NCI-H2227 treated with DMSO at 0.1 percent for 48 hours (cell line): ENCODE results near the gene NFYC.

Source experiments
- DNase-seq: peaks from one replicate; lab custom pipeline; 2025; lab: John Stamatoyannopoulos, UW

Gene NFYC

DNA sequence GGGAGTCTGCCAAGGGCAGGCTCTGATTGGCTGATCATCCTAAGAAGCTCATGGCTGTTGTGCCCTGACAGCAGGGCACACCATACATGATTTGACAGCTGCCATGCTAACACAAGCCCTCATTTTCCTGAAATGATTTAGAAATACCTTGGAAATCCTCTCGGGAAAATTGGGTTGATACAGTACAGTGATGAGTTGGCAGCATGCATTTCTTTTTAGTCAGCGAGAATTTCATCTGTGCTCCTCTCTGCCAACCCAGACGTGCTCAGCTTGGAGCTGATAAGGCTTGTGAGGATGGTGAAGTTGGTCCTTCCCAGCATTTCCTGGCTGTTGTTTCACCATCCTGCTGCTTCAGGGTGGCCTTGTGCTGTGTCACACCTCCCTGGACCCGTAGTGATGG is 69.5 kb downstream of the NFYC start:
- DNase-seq: no peak

DNA sequence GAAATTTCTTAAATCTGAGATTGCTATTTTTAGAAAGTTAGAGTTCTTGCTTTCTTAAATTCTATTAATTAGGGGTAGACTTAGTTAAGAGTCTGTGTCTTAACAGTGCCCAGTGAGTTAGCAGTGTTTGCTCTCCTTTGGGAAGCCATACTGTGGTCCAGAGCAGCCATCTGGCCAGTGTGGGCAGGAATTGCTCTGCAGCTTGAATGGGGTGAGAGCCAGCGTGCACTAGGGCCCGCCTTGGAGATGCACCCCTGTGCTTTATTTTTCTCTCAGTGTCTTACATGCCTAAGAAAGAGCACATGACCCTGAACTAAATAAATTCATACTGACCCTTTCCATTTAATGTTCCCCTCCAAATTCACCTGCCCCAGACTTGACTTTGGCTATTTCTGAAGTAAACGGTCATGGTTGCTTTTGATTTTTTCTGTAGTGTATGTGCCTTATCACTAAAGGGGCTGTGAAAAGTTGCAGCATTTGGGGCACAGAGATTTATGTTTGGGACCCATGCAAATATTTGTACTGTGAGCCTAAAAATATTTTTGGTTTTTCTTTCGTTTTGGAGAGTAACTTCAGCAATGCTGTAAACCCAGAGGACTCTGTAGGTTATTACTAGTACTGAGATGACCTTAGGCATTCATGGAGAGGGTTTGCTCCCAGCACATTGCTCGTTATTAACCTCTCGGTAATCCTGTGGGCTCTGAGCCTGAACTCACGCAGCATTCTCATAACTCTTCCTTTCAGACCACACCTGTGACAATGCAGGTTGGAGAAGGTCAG is 70.8 kb downstream of the NFYC start:
- no peak for DNase-seq

DNA sequence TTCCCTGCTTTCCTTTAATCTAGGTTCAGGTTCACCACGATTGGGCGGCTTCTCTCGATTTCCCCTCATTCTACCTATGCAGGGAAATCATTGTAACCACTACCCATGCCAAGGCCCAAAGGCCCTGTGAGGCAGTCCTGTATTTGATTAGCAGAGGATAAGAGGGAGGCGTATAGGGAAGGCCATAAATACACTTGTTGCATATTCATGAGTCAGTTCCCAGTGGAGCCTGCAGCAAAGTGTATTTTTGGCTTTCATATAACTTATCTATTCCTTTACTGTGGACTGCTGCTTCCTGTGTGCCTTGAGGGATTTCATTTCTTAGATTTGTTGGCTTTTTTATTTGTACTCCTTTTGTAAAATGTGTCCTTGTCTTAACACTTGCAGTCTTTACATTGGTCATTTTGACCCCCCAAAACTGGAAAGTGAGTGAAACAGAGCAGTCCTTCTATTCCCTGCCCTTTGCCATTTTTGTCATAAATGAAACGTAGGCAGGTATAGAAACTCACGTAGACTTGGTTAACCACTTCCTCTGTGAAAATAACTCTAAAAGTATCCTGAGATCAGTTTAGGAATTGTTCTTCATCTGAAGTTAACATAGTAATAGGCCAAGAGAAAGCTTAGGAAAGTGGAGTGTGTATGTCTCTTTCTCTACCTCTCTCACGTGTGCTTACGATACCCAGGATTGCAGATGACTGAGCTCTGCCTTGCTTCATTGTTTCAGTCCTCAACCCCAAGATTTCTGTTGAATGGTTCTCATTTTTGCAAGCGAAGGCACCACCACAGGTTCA is 72.4 kb downstream of the NFYC start:
- DNase-seq: no peak

DNA sequence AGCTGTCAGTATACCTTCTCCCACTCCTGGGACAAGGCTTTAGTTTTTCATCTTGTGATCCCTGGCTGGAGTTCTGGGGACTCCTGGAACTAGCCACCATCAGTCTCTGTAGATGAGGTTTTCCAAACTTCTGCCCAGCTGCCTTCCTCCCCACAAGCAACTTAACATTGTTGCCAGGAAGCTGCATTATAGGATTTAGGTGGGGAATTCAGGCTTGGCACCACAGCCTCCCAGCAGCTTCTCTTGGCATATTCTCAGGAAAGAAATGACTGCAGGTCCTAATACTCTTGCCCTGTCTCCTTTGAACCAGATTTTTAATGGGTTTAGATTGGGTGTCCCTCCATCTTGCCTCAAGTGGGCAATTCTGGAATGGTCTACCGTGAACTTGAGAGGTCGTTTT is 73.5 kb downstream of the NFYC start:
- DNase-seq: no peak

DNA sequence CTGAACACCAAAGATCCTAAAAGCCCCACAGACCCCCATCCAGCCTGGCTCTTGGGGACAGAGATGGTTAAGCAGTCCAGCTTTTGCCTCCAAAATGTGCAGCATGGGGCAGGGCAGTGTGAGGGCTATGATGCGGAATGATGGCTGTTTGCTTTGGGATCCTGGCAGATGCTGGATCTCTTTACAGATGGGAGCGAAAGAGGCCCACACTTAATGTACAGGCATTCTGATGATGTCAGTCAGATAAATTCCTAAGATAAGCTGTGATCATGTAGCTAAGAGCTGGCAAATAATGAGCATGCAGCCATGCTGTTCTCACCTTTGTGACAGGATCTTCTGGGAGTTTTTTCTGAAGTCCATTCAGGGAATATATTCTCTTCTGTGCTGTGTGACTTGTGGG is 74.5 kb downstream of the NFYC start:
- no peak for DNase-seq

DNA sequence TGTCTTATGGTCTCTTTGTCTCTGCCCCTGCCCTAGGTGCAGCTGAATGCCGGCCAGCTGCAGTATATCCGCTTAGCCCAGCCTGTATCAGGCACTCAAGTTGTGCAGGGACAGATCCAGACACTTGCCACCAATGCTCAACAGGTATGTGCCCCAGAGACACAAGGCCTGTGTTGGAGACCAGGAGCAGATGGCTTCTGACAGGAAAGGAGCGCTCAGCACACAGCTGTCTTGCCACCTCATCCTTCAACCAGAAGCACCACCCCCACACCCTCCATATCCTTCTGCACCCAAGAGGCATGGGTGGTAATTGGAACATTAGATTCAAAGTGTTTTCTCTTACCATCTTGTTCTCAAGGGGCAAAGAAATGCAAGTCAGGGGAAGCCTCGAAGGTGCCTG is 75.1 kb downstream of the NFYC start:
- no peak for DNase-seq

DNA sequence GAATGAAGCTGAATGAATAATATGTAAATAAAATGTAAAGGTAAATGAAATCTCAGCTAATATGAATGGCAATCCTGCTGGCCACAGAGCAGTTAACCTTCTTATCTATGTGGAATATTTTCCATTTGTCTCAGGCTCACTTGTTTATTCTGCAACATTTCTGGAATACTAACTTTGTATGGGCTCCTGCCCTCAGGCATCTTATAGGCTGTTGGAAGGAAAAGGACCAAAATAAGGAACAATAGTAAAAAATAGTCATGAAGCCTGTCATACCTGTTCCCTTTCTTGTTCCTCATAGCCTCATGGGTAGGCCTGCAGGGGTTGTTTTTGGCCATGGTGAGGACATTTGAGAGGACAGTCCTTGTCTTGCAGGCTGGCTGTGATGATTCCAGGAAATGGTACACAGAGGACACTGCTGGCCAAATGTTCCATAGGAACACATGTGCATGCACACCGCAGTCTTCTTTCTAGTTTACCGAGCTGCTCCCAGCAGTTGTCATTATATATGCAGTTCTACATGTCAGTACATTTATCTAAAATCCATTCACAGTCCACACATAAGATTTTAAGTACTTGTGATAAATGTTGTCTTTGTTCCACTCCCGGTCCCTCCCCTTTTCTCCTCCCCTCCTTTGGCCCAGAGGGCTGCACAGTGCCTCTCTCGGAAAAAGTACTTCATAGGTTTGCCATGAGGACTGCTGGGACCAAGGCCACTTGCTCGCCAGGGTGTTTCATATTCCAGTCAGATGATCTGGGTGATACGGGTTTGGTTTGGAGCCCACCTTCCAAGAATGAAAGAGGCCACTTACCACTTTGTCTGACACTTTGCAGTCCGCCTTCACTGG is 76.9 kb downstream of the NFYC start:
- DNase-seq: no peak

DNA sequence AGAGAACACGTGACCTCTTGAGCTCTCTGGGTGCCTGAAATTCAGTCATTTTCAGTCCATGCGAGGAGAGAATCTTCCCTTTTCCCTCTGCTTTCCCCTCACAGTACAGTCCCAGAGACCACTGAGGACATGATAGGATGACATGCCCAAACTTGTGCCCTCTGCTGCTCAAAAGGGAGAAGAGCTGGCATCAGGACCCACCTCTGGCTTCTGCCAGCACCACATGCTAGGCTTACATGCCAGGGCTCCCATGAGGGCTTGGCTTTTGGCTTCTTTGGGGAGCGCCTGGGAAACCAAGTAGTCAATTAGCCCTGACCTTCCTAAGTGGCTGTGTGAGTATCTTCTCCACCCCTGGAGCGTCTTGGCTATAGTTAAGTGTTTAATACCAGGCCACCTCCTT is 78.3 kb downstream of the NFYC start:
- no peak for DNase-seq

DNA sequence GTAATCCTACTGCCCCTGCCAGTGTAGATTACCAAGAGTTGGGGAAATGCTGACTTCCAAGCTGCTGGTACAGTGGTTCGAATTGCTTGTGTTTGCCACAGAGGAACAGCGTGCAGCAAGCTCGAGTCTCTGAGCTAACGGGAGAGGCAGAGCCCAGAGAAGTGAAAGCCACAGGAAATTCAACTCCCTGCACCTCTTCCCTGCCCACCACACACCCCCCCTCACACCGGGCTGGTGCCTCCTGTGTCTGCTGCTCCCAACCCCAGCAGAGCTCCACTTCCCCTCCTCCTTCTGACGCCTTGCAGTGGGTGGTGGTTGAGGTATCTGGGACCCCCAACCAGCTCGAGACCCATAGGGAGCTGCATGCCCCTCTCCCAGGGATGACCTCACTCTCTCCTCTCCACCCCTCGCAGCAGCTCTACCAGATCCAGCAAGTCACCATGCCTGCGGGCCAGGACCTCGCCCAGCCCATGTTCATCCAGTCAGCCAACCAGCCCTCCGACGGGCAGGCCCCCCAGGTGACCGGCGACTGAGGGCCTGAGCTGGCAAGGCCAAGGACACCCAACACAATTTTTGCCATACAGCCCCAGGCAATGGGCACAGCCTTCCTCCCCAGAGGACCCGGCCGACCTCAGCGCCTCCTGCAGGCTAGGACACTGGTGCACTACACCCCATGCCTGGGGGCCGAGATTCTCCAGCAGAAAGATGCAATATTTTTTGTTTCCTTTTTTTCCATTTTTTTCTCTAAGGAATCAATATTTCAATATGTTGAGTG is 79.0 kb downstream of the NFYC start:
- DNase-seq: no peak

DNA sequence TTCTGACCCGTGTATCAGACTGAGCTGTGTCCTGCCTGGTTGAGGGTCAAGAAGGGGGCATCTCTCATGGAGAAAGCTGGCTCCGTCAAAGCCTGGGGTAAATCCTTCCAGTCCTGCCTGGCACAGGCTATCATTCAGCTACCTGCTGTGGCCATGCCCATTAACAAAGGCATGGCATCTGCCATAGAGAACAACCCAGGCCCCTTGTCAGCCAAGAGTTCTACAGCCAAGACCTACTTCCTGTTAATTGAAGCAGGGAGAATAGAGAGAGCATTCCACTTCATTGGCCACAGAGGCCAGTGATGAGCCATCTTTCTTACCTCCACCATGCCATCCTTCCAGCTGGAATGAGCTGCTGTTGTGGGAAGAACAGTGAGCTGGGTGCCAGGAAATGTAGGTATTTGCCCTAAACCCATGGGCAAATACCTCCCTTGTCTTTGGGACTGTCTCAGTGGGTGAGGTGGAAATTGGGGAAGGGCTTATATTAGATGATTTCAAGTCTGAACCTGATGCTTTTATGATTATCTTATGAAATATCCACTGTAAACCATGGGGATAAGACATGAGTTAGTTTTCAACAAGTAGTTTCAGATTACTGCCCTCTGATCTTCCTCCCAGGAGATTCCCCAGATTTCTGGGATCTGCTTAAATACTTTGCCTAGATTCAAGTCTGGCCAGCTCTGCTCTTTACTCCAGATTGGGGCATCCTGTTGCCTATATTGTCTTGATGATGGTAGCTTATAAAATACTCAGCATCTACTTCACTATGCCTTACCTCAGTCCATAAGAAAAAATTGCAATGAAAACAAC is 80.8 kb downstream of the NFYC start:
- DNase-seq: no peak

DNA sequence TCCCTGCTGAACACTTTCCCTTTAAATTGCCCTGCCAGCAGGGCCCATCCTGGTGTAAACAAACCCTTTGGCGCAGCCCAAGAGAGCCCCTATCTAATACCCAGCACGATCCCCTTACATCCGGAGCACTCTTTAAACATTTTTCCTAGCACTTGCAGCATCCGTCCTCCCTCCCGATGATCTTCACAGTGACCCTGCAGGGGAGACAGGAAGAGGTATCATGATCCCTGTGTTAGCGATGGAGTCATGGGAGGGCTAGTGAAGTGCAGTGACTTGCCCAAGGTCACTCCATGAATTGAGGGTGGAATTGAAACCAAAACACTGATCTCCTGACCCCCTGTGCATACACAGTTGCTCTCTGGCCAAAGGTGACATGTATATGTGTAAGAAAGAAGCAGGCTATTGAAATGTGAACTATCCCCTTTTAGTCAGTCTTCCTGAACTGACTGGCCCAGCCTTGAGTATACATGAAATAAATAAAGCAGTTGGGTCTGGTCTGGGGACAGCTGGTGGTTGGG is 82.3 kb downstream of the NFYC start:
- no peak for DNase-seq

DNA sequence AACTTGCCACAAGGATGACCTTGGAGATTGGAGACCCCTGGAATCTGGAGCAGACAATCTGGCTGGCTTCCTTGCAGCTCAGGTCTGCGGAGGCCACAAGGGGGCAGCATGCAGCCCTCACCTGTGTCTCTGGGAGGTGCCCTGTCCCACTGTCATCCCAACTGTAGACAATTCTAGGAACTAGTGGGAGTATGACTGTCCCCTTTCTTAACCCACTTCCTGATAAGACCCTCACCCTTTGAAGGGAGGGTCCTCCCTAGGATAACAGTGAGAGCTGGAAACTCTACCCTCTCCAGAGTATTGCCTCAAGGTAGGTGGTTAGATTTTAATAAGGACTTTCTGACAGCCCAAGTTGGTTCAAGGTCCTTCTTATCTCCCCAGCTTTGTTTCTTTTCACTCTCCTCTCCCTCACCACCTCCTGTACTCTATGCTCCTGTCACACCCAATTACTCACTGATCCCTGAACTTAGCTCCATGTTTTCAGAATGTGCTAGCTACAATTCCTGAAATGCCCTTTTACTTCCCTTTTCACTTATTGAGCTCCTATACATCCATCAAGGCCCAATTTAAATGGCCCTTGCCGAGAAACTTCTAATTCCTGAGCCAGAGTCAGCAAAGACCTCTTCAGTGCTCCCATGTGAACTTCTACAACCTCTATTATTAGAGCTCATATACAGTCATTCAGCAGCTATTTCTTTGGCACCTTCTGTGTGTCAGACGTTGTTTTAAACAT is 82.9 kb downstream of the NFYC start:
- DNase-seq: no peak

DNA sequence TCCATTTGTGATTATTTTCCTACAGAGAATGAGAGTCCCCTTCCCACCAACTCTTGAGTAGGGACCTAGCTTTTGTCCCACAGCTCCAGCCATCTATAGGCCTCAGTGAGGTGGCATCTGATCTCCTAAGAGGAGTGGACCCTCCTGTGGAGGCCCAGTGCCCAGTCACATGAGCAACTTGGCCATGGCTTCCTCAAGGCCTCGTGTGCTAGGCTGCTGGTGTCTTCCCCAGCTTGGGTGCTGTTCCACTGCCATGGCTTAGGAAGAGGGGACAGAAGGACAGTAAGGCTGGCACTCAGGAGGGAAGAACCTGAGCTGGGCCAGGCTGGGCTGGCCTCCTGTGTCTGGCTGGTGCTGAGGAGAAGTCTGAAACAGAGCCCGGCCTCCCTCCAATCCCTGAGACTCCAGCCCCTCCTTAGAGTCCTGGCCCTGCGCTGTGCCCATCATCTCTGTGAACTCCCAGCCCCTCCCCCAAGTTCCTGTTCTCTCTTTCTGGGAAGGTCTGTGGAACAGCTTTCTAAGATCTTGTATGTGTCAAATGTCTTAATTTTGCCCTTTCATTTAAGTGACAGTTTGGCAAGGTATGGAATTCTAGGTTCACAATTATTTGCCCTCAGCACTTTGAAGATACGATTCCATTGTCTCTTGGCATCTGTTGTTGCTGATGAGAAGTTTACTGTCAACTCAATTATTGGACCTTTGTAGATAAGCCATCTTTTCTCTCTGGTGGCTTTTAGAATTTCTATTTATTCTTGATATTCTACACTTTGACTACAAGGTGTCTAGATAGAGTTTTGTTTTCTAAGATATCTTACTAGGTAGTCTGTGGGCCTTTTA is 85.0 kb downstream of the NFYC start:
- DNase-seq: no peak

DNA sequence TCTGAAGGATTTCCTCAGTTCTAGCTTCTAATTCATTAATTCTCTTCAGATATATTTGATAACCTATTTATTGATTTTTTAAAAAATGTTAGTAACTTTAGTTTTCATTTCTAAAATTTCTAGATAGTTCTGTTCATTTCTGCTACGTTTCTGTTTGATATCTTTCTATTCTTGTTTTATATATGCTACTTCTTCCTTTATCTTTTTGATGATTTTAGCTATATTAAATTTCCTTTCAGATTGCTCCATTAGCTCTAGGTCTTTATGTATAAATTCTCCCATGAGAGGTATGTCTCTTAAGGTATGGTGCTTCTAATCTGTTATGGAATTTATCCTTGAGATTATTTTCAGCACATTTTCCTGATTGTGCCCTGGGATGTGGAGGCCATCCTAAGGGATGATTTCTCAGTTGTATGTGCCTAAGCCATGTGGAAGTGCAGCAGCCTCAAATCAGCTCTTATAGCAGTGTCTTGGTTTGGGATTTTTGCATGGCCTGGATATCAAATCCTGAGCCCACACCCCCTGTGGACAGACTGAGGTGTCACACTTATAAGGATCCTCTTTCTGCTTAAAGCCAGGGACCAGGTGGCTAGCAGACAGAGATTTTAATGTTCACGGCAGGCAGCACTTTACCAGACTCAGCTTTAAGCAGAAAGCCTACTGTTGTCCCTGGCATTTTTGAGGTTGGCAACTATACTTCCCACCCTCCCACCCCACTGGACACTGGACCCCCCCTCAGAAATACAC is 85.9 kb downstream of the NFYC start:
- DNase-seq: no peak

DNA sequence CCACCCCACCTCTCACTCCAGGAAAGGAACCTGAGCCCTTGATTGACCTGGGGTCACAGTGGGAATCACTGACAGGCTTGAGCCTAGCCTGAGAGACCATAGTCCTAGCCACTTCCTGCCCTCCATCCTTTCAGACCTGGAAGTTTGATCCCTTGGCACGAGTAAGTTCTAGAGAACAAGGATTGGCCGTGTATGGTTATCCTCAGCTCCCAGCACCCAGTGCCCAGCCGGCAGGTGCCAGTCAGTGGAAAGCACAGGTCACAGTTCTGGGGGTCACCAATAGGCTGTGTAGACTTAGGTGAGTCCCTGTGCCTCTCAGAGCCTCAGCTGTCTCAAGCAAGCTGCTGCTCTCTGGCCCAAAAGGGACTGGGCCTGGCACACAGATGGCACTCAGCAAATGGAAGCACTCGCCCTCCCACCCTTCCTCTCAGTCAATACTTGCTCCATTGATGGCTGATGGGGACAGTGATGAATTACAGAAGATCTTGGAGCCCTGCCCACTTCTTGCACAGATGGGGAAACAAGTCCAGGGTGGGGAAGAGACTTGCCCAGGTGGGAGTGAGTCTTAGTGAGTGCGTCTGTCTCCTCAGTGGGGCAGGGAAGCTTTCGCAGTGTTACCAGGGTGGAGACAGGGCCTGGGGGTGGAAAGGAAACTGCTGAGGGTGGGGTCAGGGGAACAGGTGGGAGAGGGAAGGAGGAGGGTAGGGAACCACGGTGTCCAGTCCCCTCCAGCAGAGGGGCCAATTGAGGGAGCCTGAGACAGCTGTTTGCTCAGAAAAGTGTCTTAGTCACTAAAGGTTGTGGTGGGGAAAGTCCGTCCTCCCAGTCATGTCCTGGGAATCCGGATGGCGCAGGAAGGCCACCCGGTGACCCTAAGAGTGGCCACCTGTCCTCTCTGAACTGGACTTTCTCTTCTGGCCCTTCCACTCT is 89.4 kb downstream of the NFYC start:
- DNase-seq: no peak

DNA sequence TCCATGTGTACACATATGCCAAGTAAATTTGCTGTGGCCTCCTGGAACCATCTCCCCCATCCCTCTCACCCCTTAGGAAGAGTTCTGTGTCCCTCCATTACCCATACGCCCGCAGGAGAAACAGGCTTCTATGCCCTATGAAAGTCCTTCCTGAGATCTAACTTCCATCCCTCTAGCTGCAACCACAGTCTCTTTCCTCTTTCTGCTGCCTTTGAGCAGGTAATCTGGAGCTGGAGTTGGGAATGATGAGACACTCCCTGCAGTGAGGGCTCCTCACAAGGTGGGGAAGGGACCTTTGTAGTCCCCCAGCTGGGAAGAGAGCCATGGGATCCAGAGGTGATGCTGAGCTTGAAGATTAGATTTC is 90.1 kb downstream of the NFYC start:
- DNase-seq: no peak

DNA sequence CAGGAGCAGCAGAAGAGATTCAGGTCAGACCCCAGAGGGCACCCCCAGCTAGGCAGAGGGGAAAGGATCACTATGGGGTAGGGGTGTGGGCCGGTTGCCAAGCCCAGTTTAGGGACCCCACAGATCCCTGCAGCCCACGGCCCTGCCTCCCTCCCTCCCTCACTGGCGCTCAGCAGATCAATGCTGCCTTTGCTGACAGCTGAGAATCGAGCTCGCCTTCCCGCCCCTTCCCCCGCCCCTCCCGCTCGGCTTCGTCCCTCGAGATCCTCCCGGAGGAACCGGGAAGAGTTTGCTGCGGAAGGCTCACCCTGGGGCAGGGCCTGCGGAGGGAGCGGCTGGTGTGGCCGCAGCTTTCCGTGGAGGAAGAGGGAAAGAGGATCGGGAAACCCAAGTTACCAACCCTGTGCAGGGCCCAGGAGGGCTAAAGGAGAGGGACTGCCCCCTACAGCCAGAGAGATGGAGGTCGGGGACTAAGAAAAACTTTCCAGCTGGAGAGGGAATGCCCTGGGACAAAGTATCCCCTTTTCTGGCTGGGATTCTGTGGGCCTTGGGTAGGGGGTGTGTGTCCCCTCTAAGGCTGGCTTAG is 91.0 kb downstream of the NFYC start:
- DNase-seq: no peak
